ENCODE results near the gene CNPY1.

The CNPY1 gene

GRCh38 chr7:155509725-155510551, 36.4 kb downstream of the CNPY1 start:
- no peak for DNase-seq

GRCh38 chr7:155509359-155509724, 37.0 kb downstream of the CNPY1 start:
- DNase-seq = no peak

- no peak for DNase-seq
Observed at GRCh38 chr7:155508376-155509358, 37.7 kb downstream of the CNPY1 start.

GRCh38 chr7:155507576-155507975, 38.8 kb downstream of the CNPY1 start:
- DNase-seq = no peak

GRCh38 chr7:155506854-155507337, 39.5 kb downstream of the CNPY1 start:
- DNase-seq = no peak

GRCh38 chr7:155505422-155505793, 41.0 kb downstream of the CNPY1 start:
- no peak for DNase-seq

- DNase-seq = no peak
Observed at GRCh38 chr7:155497149-155497901, 49.0 kb downstream of the CNPY1 start.

GRCh38 chr7:155496267-155497005, 49.9 kb downstream of the CNPY1 start:
- no peak for DNase-seq

- DNase-seq = no peak
Observed at GRCh38 chr7:155495440-155496248, 50.7 kb downstream of the CNPY1 start.

GRCh38 chr7:155494551-155494950, 51.8 kb downstream of the CNPY1 start:
- no peak for DNase-seq

GRCh38 chr7:155493744-155494538, 52.4 kb downstream of the CNPY1 start:
- no peak for DNase-seq

GRCh38 chr7:155491812-155492211, 54.5 kb downstream of the CNPY1 start:
- DNase-seq = no peak

GRCh38 chr7:155490697-155491628, 55.4 kb downstream of the CNPY1 start:
- DNase-seq = no peak

- no peak for DNase-seq
Observed at GRCh38 chr7:155489862-155490696, 56.3 kb downstream of the CNPY1 start.

GRCh38 chr7:155489158-155489840, 57.1 kb downstream of the CNPY1 start:
- DNase-seq = no peak

GRCh38 chr7:155488483-155489127, 57.8 kb downstream of the CNPY1 start:
- no peak for DNase-seq

Measured in 8988T (cell line).